ENCODE results near the gene ARID3A. TPM values are rescaled to one million over a fixed set of nuclear protein-coding genes. Genes with fewer than 3 reads are reported as not detected.
"Not testable (repeated sequence)": the region's sequence is repeated elsewhere in the genome, so short reads cannot be mapped to it uniquely, and the experiment has no call there.

The ARID3A gene
- 95.4 and 103 TPM in 2 replicates for total RNA-seq (2014; rRNA removed; shearing (Covaris generic))

GRCh38 chr19:925526-926322 is at the start of gene ARID3A:
TSS of gene ARID3A (plus strand) at chr19:926035. CDS start at chr19:929529, 3,494 bp downstream.
- in situ Hi-C loops (cut with HindIII; ENCODE audit: low sequenced_read_pairs), result no loop called here
- DNase-seq (ENCODE audit: low spot score), result peak; percentile 78

GRCh38 chr19:876089-876488 is 49.7 kb upstream of the ARID3A start:
- no peak for DNase-seq (ENCODE audit: low spot score)
- in situ Hi-C loops (cut with HindIII; ENCODE audit: low sequenced_read_pairs), result no loop called here

GRCh38 chr19:876780-877314 is 49.0 kb upstream of the ARID3A start:
- in situ Hi-C loops (cut with HindIII; ENCODE audit: low sequenced_read_pairs), result no loop called here
- DNase-seq (ENCODE audit: low spot score), result no peak

GRCh38 chr19:877992-878660 is 47.7 kb upstream of the ARID3A start:
- in situ Hi-C loops (cut with HindIII; ENCODE audit: low sequenced_read_pairs); DNase-seq (ENCODE audit: low spot score): not testable (repeated sequence)

- in situ Hi-C loops (cut with HindIII; ENCODE audit: low sequenced_read_pairs); DNase-seq (ENCODE audit: low spot score): not testable (repeated sequence)
Measured at GRCh38 chr19:878751-879561, 46.9 kb upstream of the ARID3A start.

GRCh38 chr19:879711-880438 is 46.0 kb upstream of the ARID3A start:
- in situ Hi-C loops (cut with HindIII; ENCODE audit: low sequenced_read_pairs), result no loop called here
- no peak for DNase-seq (ENCODE audit: low spot score)

GRCh38 chr19:881385-882071 is 44.3 kb upstream of the ARID3A start:
- no peak for DNase-seq (ENCODE audit: low spot score)
- in situ Hi-C loops (cut with HindIII; ENCODE audit: low sequenced_read_pairs), result no loop called here

GRCh38 chr19:882871-883497 is 42.9 kb upstream of the ARID3A start:
- in situ Hi-C loops (cut with HindIII; ENCODE audit: low sequenced_read_pairs), result no loop called here
- DNase-seq (ENCODE audit: low spot score), result no peak

GRCh38 chr19:883661-884211 is 42.1 kb upstream of the ARID3A start:
- in situ Hi-C loops (cut with HindIII; ENCODE audit: low sequenced_read_pairs), result no loop called here
- DNase-seq (ENCODE audit: low spot score), result peak; percentile 71

- DNase-seq (ENCODE audit: low spot score), result no peak
- in situ Hi-C loops (cut with HindIII; ENCODE audit: low sequenced_read_pairs), result no loop called here
Measured at GRCh38 chr19:884420-885211, 41.2 kb upstream of the ARID3A start.

- in situ Hi-C loops (cut with HindIII; ENCODE audit: low sequenced_read_pairs), result no loop called here
- DNase-seq (ENCODE audit: low spot score), result no peak
Measured at GRCh38 chr19:885536-886224, 40.2 kb upstream of the ARID3A start.

- in situ Hi-C loops (cut with HindIII; ENCODE audit: low sequenced_read_pairs), result no loop called here
- peak; percentile 40 for DNase-seq (ENCODE audit: low spot score)
Measured at GRCh38 chr19:887072-887471, 38.8 kb upstream of the ARID3A start.

- DNase-seq (ENCODE audit: low spot score), result peak; percentile 34
- in situ Hi-C loops (cut with HindIII; ENCODE audit: low sequenced_read_pairs), result no loop called here
Measured at GRCh38 chr19:887599-887998, 38.2 kb upstream of the ARID3A start.

- in situ Hi-C loops (cut with HindIII; ENCODE audit: low sequenced_read_pairs), result no loop called here
- DNase-seq (ENCODE audit: low spot score), result no peak
Measured at GRCh38 chr19:888581-889385, 37.1 kb upstream of the ARID3A start.

- DNase-seq (ENCODE audit: low spot score), result no peak
- in situ Hi-C loops (cut with HindIII; ENCODE audit: low sequenced_read_pairs), result no loop called here
Measured at GRCh38 chr19:889662-890295, 36.1 kb upstream of the ARID3A start.
